Thoracic aorta (tissue), 2 donors: ENCODE measurements around the gene RNF141. TPM values are rescaled to one million over a fixed set of nuclear protein-coding genes. Genes with fewer than 3 reads are reported as not detected.

Experiments used
- ATAC-seq: fragments of 150-250 bp; one replicate; pipeline ENCODE4 v1.8.0; 2017; ENCODE audit warnings: low read depth; ENCODE audit not compliant: insufficient number of reproducible peaks, low FRiP score
- DNase-seq: peaks from one replicate; pipeline ENCODE4 v3.0.0-alpha.2; 2020; ENCODE audit warnings: low spot score
- H3K27ac ChIP-seq, 2 donors: fragments of 200-600 bp; sonication (generic); 1 replicate in 1 of 2; 2 replicates in 1 of 2; pipeline ENCODE4 v1.5.1; 2016; ENCODE audit warnings: mild to moderate bottlenecking in 2 of 2, moderate library complexity in 2 of 2
- H3K27me3 ChIP-seq: fragments of 200-600 bp; sonication (generic); replicated peaks from 2 replicates; pipeline ENCODE4 v1.6.0; 2016; ENCODE audit warnings: mild to moderate bottlenecking; ENCODE audit not compliant: insufficient read depth
- H3K36me3 ChIP-seq: fragments of 200-600 bp; sonication (generic); one replicate; pipeline ENCODE4 v1.5.1; 2016
- H3K4me1 ChIP-seq, 2 donors: fragments of 200-600 bp; sonication (generic); 1 replicate in 1 of 2; 2 replicates in 1 of 2; pipeline versions ENCODE4 v1.5.1 to v1.6.0; 2016; ENCODE audit warnings: low read depth in 2 of 2, mild to moderate bottlenecking in 1 of 2; ENCODE audit not compliant: control insufficient read depth in 1 of 2
- H3K4me3 ChIP-seq: fragments of 200-600 bp; sonication (generic); 2 replicates; pipeline ENCODE4 v1.5.1; 2016; ENCODE audit warnings: mild to moderate bottlenecking
- H3K9me3 ChIP-seq: fragments of 200-600 bp; sonication (generic); 2 replicates; pipeline ENCODE4 v1.5.1; 2016
- total RNA-seq, 2 donors: library from RNA; depleted of rRNA; stranded (reverse); fragments of >200 nt; gene quantifications; one replicate each; pipeline versions ENCODE4 v1.1.0 to v1.2.3, GENCODE V29; 2016
- TF ChIP-seq, protein P1 (sequence below): fragments of 200-600 bp; sonication (generic); IDR thresholded peaks from one replicate; pipeline ENCODE4 v1.5.1; 2019; ENCODE audit warnings: antibody characterized with exemption

Gene RNF141
- total RNA-seq, 2 donors from 2014 or later: 37.3 to 47.2 TPM

DNA sequence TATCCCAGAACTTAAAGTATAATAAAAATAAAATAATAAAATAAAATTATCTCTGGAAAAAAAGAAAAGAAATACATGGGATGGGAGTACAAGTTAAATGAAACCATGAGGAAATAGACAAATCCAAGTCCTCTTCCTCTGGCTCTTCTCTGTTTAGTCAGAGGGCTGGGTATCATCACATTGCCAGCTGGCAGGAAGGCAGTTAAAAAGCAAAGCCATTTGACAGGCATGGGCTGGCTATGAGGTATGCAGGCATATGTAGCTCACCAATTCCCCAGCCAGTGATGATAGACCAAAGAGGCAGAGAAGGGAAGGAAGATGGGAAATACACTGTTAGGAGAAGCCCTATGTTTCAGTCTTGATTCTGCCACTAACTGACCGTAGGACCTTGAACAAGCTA lies 21.0 kb upstream of the RNF141 start:
- Histone ChIP-seq H3K36me3 (no peaks in the 10 kb centered on the region), H3K9me3 (no peaks in the 10 kb centered on the region), H3K27ac (no peak overlapping the region), H3K27me3 (no peaks in the 10 kb centered on the region), H3K4me3 (no peak overlapping the region), H3K4me1 (peaks cover 4 to 24% of the 10 kb centered on the region in 2 donors)
- DNase-seq (no peak), ATAC-seq (no peak)
- TF ChIP-seq, protein P1, sequence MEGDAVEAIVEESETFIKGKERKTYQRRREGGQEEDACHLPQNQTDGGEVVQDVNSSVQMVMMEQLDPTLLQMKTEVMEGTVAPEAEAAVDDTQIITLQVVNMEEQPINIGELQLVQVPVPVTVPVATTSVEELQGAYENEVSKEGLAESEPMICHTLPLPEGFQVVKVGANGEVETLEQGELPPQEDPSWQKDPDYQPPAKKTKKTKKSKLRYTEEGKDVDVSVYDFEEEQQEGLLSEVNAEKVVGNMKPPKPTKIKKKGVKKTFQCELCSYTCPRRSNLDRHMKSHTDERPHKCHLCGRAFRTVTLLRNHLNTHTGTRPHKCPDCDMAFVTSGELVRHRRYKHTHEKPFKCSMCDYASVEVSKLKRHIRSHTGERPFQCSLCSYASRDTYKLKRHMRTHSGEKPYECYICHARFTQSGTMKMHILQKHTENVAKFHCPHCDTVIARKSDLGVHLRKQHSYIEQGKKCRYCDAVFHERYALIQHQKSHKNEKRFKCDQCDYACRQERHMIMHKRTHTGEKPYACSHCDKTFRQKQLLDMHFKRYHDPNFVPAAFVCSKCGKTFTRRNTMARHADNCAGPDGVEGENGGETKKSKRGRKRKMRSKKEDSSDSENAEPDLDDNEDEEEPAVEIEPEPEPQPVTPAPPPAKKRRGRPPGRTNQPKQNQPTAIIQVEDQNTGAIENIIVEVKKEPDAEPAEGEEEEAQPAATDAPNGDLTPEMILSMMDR: no peak

DNA sequence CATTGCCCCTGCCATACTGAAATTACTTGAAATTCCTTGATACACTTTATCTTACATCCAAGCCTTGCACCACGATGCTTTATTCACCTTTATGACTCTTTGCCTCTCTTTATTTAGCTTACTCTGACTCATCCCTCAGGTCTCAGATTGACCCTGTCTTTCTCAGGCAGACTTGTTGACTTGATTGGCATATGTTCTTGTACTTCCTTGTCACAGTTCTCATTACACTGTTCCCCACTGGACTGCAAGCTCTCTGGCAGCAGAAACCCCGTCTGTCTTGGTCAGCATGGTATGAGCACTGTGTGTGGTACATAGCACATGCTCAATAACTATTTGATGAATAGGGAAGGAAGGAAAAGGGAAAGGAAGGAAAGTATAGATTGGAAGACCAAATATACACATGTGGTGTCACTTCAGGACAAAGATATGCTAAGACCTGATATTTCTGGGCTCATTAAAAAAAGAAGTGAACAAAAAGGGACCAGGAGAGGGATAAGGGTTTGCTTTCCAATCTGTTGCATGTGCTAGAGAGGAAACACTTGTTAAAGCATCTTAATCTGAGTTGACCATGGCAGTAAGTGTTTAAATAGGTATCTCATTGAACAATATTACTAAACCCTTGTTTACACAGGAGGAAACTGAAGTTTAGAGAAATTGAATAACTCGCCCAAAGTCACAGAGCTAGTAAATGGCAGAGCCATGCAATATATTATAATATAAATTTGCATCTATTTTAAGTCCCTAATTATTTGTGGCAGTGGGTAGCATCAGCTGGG lies 20.2 kb upstream of the RNF141 start:
- Histone ChIP-seq H3K4me3 (no peak overlapping the region), H3K36me3 (no peaks in the 10 kb centered on the region), H3K27me3 (no peaks in the 10 kb centered on the region), H3K9me3 (no peaks in the 10 kb centered on the region), H3K27ac (no peak overlapping the region), H3K4me1 (peaks cover 4 to 17% of the 10 kb centered on the region in 2 donors)
- ATAC-seq: no peak
- TF ChIP-seq, protein P1: no peak
- DNase-seq: no peak

DNA sequence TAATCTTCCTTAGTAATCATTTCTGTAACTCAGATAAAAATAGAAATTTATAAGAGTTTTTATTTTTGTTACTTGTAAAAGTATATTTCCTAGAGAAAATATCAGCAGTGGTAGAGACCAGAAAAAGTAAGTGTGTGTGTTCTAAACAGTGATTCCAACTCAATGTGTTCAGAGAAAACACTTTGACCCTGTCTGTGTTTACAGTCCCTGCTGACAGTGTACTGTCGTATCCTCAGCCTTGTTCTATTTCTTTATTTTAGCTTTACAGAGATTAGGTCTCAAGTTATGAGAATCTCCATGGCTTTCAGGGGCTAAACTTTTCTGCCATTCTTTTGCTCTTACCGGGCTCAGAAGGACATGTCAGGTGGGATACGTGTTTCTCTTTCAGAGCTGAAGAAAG lies 17.3 kb upstream of the RNF141 start:
- no peaks in the 10 kb centered on the region for H3K4me1 ChIP-seq
- H3K9me3 ChIP-seq: no peaks in the 10 kb centered on the region
- TF ChIP-seq, protein P1: no peak
- no peaks in the 10 kb centered on the region for H3K27me3 ChIP-seq
- H3K27ac ChIP-seq: no peak overlapping the region
- no peak for DNase-seq
- no peak for ATAC-seq
- H3K36me3 ChIP-seq: no peaks in the 10 kb centered on the region
- H3K4me3 ChIP-seq: no peak overlapping the region

DNA sequence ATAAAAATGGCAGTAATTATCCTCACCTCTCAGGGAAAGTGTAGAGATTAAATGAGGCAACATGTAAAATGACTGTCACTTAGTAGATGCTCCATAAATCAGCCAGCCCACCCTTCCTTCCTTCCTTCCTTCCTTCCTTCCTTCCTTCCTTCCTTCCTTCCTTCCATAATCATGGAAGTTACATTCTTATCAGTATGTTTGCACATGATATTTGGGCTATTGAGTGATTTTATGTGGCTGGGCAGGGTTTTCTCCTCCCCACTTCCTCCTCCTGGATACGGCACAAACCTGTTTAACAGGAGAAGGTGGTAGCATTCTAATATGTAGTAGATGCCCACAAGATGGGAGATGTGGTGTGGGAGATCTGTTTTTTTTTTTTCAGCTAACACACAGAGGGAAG lies 15.6 kb upstream of the RNF141 start:
- Histone ChIP-seq H3K9me3 (peaks cover 3% of the 10 kb centered on the region), H3K27ac (no peak overlapping the region), H3K4me1 (no peaks in the 10 kb centered on the region), H3K4me3 (no peak overlapping the region), H3K27me3 (no peaks in the 10 kb centered on the region), H3K36me3 (no peaks in the 10 kb centered on the region)
- TF ChIP-seq, protein P1: no peak
- DNase-seq: no peak
- no peak for ATAC-seq

DNA sequence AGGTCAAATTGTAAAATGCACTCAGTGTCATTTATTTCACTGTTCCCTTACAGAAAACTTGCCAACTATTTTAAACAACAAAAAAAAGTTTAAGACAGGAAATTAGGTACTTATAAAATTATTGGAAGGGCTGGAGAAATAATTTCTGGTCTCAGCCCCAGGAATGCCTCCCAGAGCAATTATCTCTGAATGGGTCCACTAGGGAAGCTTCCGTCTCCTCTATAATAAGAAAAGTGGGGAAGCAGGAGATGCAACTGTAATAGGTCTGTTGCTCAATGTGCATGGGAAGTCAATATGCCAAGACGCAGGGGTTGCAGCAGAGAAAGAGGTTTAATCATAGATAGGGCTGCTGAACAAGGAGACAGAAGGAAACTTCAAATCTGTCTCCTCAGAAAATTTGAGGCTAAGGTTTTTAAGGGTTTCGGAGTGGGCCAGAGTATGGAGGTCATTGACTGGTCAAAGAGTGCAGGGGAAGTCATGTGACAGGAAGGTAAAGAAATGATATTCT lies 10.9 kb upstream of the RNF141 start:
- ATAC-seq (no peak), DNase-seq (no peak)
- Histone ChIP-seq H3K27me3 (no peaks in the 10 kb centered on the region), H3K9me3 (peaks cover 3% of the 10 kb centered on the region), H3K4me3 (no peak overlapping the region), H3K27ac (no peak overlapping the region), H3K36me3 (no peaks in the 10 kb centered on the region), H3K4me1 (no peaks in the 10 kb centered on the region)
- TF ChIP-seq, protein P1: no peak
